ENCODE results near the gene ALDH1L1.

The ALDH1L1 gene

DNA sequence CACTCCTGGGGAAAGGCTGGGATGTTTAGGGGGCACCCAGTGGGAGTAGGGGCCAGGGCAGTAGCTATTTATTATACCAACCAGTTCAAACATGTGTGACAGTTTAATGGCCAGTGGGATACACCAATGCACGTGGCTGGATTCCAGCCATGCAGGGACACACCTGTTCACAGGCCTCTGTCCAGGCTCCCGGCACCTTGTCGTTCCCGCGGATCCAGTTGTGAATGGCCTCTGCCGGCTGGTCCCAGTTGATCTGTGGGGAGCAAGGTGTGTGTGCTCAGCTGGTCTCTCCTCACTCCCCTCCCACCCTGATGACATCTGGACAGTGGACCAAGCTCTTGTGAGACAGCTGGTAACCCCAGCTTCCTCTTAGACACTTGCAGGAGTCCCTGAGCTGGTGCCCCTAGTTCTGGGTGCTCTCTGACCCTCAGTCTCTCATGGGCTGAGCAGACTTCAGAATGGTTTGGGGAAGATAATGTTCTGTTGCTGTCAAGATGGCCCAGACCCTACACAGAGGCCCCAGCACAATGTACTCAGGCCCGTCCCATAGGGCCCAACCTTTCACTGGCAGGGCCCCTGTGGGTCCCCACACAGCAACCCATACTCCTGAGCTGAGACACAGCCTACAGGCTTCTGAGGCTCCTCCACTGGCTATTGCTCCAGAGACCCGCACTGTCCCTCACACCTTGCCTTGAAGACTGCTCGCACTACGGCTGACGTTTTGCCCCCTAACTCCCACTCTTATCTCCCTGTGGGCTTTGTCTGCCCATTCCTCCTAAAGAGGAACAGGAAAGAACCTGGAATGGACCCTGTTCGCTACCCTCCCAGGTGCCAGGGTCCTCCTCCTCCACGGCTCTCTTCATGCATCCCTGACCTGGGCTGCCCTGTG is 25.8 kb downstream of the ALDH1L1 start:
- no peak for DNase-seq (ENCODE audit: low read depth in 2 of 2)

GRCh38 chr3:126153695-126154360 is 26.6 kb downstream of the ALDH1L1 start:
- DNase-seq (ENCODE audit: low read depth in 2 of 2), result no peak

DNA sequence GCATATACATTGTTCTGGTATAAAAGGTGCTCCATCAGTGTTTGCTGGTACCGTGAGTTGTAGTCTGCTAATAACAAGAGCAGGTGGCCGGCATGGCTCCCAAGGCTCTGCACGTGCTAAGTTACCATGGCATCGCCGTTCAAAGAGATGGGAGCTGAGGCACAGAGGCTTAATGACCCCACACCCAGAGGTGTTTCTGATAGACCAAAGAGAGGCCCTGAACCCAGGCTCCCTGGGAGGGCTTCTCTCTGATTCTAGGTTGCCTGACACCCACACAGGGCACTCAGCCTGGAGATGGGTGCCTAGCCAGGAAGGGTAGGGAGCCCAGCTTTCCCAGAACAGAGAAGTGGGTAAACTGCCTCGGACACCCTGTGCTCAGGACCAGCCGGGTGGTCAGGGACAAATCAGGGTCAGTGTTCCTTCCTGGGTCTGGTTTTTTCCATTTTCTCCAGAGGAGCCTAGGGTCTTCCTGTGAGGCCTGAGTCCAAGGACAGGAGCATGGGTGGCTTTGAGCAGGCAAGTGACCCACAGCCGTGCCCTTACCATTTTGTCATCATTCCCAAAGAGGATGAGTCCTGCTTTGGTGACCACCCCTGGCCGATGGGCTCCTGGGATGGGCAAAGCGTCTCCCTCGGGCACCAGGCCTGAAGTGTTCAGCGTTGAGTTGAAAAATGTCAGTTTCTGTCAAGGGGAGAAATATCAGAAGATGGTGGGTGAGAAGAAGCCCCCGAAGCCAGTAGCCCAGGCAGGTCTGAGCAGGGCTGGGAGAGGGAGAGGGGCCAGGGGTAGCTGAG is 27.3 kb downstream of the ALDH1L1 start:
- no peak for DNase-seq (ENCODE audit: low read depth in 2 of 2)

DNA sequence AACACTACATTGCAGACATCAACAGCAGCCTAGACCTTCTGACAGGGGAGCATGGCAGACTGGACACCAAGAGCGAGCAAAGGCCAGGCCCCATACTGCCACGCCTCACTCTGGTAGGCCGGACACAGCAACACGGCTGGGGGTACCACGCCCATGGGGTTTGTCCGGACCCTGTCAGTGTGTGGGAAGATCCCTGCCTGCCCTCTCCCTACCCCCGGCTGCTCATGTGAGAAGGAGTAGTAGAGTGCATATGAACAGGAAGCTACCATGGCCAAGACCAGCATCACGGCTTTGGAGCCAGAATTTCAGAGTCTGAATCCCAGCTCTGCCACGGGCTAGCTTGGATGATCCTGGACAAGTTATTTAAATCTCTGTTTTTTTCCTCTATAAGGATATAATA is 27.9 kb downstream of the ALDH1L1 start:
- DNase-seq (ENCODE audit: low read depth in 2 of 2), result no peak

GRCh38 chr3:126151562-126152302 is 28.7 kb downstream of the ALDH1L1 start:
- DNase-seq (ENCODE audit: low read depth in 2 of 2), result no peak

- no peak for DNase-seq (ENCODE audit: low read depth in 2 of 2)
Observed at GRCh38 chr3:126149960-126150515, 30.3 kb downstream of the ALDH1L1 start.

DNA sequence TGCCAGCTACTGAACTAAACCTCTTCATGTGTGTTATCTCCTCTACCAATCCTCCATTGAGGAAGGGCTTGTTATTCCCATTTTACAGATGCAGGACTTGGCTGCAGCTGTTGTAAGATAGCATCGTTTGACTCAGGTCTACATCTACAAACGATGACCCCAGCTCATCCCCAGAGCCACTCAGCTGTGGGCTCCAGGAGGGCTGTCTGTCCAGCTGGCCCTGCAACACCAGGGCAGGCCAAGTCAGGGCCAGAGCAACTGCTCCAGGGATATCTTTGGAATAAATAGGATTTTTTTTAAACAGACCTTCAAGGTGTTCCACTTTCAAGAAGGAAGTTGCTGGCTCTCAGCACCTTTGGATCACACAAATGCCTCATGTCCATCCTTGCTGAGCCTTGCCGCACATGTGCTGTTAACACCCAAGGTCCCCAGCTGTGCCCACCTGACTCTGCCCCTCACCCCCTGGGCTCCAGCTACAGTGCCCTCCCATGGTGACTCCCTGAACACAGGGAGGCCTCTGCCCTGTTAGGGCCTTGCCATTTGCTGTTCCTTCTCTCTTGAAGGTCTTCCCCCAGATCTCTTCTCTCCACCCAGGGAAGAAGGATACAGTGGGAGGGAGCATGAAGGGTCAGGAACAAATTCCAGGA is 31.0 kb downstream of the ALDH1L1 start:
- no peak for DNase-seq (ENCODE audit: low read depth in 2 of 2)

GRCh38 chr3:126147932-126148683 is 32.3 kb downstream of the ALDH1L1 start:
- DNase-seq (ENCODE audit: low read depth in 2 of 2), result no peak

- DNase-seq (ENCODE audit: low read depth in 2 of 2), result no peak
Observed at GRCh38 chr3:126147147-126147931, 33.0 kb downstream of the ALDH1L1 start.

DNA sequence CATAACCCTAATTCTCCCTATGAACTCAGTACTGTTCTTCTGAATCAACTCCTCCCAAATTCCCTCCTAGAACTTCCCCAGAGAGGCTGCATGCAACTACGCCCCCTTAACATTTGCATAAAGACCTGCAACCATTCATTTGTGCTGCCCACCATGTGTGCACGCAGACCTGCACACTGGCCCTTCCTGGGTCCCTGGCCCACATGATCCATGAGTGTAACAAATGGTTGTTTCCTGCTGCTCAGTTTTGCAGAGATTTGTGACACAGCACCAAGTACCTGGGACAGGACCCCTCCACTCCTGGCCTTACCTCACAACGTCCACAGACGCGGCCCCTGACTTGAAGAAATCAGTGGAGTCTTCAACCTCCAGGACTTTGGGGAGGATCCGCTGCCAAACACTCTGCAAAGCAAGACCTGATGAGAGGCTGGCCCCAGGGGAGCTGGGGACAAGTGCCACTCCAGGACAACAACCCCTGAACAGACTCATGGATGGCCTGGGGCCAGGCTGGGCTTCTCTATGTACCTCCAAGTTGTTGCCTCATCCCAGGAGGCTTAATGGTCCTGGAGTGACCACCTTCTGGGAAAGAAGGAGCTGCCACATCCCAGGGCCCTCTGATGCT is 33.8 kb downstream of the ALDH1L1 start:
- DNase-seq (ENCODE audit: low read depth in 2 of 2), result no peak

DNA sequence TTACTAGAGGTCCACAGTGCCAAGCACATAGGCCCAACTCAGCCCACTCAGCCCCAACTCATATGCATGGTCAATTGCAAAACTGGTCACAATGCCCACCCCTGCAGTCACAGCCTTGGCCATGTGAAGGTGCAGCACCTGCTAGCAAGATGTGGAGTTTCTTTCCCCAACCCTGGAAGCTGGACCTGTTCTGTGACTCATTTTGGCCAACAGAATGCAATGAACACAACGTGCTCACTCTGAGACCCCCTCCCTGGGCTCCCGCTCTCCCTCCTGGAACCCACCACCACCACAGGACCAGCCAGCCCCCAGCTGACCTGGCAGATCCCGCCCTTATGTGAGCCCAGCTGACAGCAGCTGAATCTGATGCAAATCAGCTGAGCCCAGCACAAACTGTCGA is 34.4 kb downstream of the ALDH1L1 start:
- no peak for DNase-seq (ENCODE audit: low read depth in 2 of 2)

DNA sequence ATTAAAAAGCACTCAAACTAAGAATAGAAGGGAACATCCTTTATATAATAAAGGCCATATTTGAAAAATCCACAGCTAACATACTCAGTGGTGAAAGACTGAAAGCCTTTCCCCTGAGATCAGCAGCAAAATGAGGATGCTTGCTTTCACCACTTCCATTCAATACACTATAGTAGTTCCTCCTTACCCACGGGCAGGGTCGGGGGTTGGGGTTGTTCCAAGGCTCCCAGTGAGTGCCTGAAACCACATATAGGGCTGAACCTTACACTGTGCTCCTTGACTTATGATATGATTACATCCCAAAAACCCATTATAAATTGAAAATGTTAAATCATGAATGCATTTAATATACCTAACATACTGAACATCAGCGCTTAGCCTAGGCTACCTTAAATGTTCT is 37.7 kb downstream of the ALDH1L1 start:
- no peak for DNase-seq (ENCODE audit: low read depth in 2 of 2)

- no peak for DNase-seq (ENCODE audit: low read depth in 2 of 2)
Observed at GRCh38 chr3:126137490-126138130, 42.8 kb downstream of the ALDH1L1 start.

DNA sequence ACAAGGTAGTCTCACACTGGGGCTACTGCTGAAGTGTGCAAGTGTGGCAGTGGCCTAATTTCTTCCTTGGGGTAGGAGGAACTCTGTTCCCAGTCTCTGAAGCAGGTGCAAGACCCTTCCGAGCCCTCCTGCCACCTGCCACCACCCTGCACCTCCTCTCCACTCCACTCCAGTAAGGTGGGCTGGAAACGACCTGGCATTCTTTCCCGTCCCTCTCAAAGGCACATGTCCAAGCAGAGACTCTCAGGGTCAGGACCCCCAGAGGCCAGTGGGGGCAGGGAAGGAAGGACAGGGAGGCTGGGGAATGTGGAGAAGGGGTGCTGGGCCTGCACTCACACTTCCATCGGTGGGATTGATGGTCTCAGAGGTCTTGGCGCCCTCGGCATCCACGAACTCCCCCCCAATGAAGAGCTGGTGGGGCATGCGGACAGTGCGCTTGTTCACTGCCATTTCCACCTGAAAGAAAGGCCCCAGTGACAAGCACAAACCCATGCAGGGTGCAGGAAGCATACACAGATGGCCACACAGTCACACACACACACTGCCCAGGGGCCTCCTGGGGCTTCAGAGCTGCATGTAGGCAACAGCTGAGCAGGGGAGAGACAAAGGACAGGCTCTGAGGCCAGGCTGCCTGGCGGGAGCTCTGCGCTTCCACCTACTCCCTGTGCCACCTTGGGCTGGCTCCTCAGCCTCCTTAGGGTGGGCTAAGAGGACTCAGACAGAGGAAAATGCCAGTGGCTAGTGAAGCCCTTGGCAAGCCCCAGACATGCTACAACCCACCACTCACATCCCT is 43.8 kb downstream of the ALDH1L1 start:
- DNase-seq (ENCODE audit: low read depth in 2 of 2), result no peak

DNA sequence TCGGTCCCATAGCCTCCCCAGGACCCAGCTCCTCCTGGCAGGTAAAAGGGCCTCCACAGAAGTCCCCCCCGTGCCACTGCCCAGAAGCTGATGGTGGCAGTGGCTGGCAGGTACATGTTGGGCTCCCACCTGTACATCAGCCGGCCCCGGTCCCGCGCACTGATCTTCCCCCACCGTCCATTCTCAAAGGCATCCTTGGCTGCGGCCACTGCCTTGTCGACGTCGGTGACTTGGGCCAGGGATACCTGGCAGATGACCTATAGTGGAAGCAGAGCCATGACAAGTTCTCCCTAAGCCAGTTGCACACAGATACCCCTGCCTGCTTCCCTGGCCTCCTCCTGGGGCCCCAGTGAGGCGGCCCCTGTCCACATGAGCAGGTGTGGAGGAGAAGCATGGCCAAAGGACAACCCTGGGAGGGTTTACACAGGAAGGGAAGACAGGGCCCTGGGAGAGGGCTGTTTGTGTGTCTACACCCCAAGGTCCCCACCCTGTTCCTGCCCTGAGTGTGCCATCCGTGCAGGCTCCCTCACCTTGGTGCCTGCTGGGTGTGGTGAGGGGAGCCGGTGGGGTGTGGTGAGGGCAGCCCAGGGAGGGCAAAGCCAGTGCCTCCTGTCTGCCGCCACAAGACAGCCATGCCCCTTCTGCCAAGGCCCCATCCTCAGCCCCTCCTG is 44.8 kb downstream of the ALDH1L1 start:
- DNase-seq (ENCODE audit: low read depth in 2 of 2), result no peak

- DNase-seq (ENCODE audit: low read depth in 2 of 2), result no peak
Observed at GRCh38 chr3:126135071-126135405, 45.3 kb downstream of the ALDH1L1 start.
